Measurements from ENCODE around the gene APP.

DNA sequence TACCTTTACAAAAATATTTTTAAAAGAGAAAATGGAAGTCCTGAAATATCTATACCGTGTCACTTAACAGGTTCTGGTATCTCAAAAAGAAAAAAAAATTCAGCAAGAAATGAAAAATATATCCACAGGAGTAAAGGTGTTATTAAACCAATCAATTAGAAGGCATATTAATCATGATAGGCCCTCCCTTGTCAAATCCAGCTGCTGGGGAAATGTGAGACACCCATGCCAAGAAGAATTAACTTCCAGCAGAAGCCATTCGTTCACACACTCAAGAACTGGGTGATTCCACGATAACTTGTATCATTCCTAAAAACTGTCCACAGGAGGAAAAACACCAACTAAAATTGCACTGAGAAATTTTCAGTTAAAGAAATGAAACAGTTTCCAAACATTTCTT is 57.6 kb downstream of the APP start:
- TF ChIP-seq EGR1 (IDR thresholded peaks at IDR 0.05) (no peak), TEAD4 (IDR thresholded peaks at IDR 0.05) (no peak), FOXM1 (IDR thresholded peaks at IDR 0.05; ENCODE audit: borderline replicate concordance, low read depth) (no peak), EP300 (IDR thresholded peaks at IDR 0.05; ENCODE audit: borderline replicate concordance) (no peak)

All from Ishikawa (cell line).